HCT116 (cell line): ENCODE measurements around the gene GADD45G. TPM values are rescaled to one million over a fixed set of nuclear protein-coding genes. Genes with fewer than 3 reads are reported as not detected.

Source experiments
- ATAC-seq: fragments of 200-7000 bp; cut with Tn5 transposase; 2 replicates; pipeline ENCODE4 v1.9.1; 2020; ENCODE audit warnings: mild to moderate bottlenecking, moderate library complexity
- BruUV-seq: library from RNA; stranded (reverse); fragments of 400-500 nt; replicated peaks from 2 replicates; lab custom pipeline; 2021; lab: Mats Ljungman, UMichigan
- CTCF ChIA-PET: fragments of 300-600 bp; sonication (Branson Sonifier 250); formaldehyde crosslinking; loops from one replicate; lab custom pipeline; 2021; ENCODE audit warnings: antibody characterized with exemption; lab: Charles Lee
- POLR2A ChIA-PET: fragments of 300-600, 350-600 bp; sonication (Branson Sonifier 250); formaldehyde crosslinking; loops from one replicate; lab custom pipeline; 2021; ENCODE audit warnings: antibody characterized with exemption; lab: Charles Lee
- RAD21 ChIA-PET, 2 experiments: fragments of 300-600 bp; sonication (Branson Sonifier 250); formaldehyde crosslinking; loops; one replicate each; lab custom pipeline; 2023; ENCODE audit warnings: low total read pairs in 2 of 2; ENCODE audit not compliant: uncharacterized antibody in 2 of 2, unreplicated experiment in 2 of 2, low non-redundant PET in 1 of 2; lab: Charles Lee
- DNase-seq: peaks from one replicate; pipeline ENCODE4 v3.0.0-alpha.2; 2010; ENCODE audit warnings: low read depth, low spot score
- H2AFZ ChIP-seq: fragments of 200-600 bp; shearing (Covaris generic), sonication (generic); 2 replicates; pipeline ENCODE4 v1.6.1; 2017; ENCODE audit warnings: low read depth, mixed run types, mixed read lengths, antibody characterized with exemption, low read length; ENCODE audit not compliant: poor library complexity, severe bottlenecking
- H3K27ac ChIP-seq: 2 replicates; pipeline ENCODE4 v1.5.1; 2012; ENCODE audit warnings: low read depth, low read length
- H3K27me3 ChIP-seq: fragments of 200-600 bp; sonication (generic); 2 replicates; pipeline ENCODE4 v1.6.1; 2016; ENCODE audit warnings: mixed run types, low read length, mixed read lengths; ENCODE audit not compliant: insufficient read depth
- H3K36me3 ChIP-seq, 2 experiments: fragments of 200-500 bp in 1 of 2; fragments of 200-600 bp in 1 of 2; sonication (Bioruptor generic) in 1 of 2; sonication (generic) in 1 of 2; 2 replicates each; pipeline versions ENCODE4 v1.5.1 to v1.6.1; 2014 to 2016; ENCODE audit warnings: low read length in 2 of 2, inconsistent platforms in 1 of 2, mixed read lengths in 1 of 2, mixed run types in 1 of 2; ENCODE audit not compliant: insufficient read depth in 2 of 2, control insufficient read depth in 1 of 2
- H3K4me1 ChIP-seq, 2 experiments: fragments of 200-600 bp in 1 of 2; sonication (generic) in 1 of 2; 2 replicates each; pipeline versions ENCODE4 v1.5.1 to v1.6.1; 2012 to 2017; ENCODE audit warnings: low read length in 2 of 2, inconsistent platforms in 1 of 2, mild to moderate bottlenecking in 1 of 2, mixed read lengths in 1 of 2, mixed run types in 1 of 2, moderate library complexity in 1 of 2; ENCODE audit not compliant: insufficient read depth in 2 of 2, control insufficient read depth in 1 of 2
- H3K4me2 ChIP-seq: fragments of 200-600 bp; sonication (generic); 2 replicates; pipeline ENCODE4 v1.6.1; 2017; ENCODE audit warnings: mixed run types, low read length, mixed read lengths
- H3K4me3 ChIP-seq, 2 experiments: fragments of 200-600 bp in 1 of 2; sonication (generic) in 1 of 2; replicated peaks in 1 of 2; 2 replicates each; pipeline ENCODE4 v1.5.1; 2011 to 2016; ENCODE audit warnings: low read length in 2 of 2, control low read depth in 1 of 2, low read depth in 1 of 2, mild to moderate bottlenecking in 1 of 2, mixed read lengths in 1 of 2, mixed run types in 1 of 2
- H3K79me2 ChIP-seq: fragments of 200-600 bp; sonication (generic); 2 replicates; pipeline ENCODE4 v1.6.1; 2017; ENCODE audit warnings: mild to moderate bottlenecking, mixed run types, low read length, moderate library complexity, mixed read lengths; ENCODE audit not compliant: insufficient read depth
- H3K9ac ChIP-seq: fragments of 200-600 bp; sonication (generic); 2 replicates; pipeline ENCODE4 v1.6.1; 2016; ENCODE audit warnings: low read length, mixed read lengths
- H3K9me2 ChIP-seq: fragments of 200-600 bp; sonication (generic), shearing (Covaris generic); 2 replicates; pipeline ENCODE4 v1.6.1; 2017; ENCODE audit warnings: mixed run types, mild to moderate bottlenecking, moderate library complexity; ENCODE audit not compliant: insufficient read depth
- H3K9me3 ChIP-seq, 2 experiments: fragments of 200-500 bp in 1 of 2; fragments of 200-600 bp in 1 of 2; sonication (Bioruptor generic) in 1 of 2; sonication (generic) in 1 of 2; 2 replicates each; pipeline ENCODE4 v1.6.1; 2014 to 2017; ENCODE audit warnings: low read length in 2 of 2, mixed read lengths in 2 of 2, inconsistent platforms in 1 of 2, low read depth in 1 of 2, mild to moderate bottlenecking in 1 of 2, mixed run types in 1 of 2, moderate library complexity in 1 of 2; ENCODE audit not compliant: control insufficient read depth in 1 of 2, insufficient read depth in 1 of 2
- H4K20me1 ChIP-seq: fragments of 200-600 bp; sonication (generic), shearing (Covaris generic); 2 replicates; pipeline ENCODE4 v1.6.1; 2017; ENCODE audit warnings: mixed run types, mild to moderate bottlenecking, moderate library complexity; ENCODE audit not compliant: insufficient read depth
- ATF3 ChIP-seq: IDR thresholded peaks from 2 replicates; pipeline ENCODE4 v1.6.1; 2012
- CEBPB ChIP-seq: IDR thresholded peaks from 2 replicates; pipeline ENCODE4 v1.6.1; 2012; ENCODE audit warnings: low read depth
- ELF1 ChIP-seq: IDR thresholded peaks from 2 replicates; pipeline ENCODE4 v1.6.1; 2012; ENCODE audit warnings: low read depth, borderline replicate concordance
- EZH2 ChIP-seq: fragments of 200-600 bp; sonication (generic); IDR thresholded peaks from 2 replicates; pipeline ENCODE4 v1.6.1; 2017; ENCODE audit warnings: antibody characterized with exemption, mixed run types
- EZH2phosphoT487 ChIP-seq: fragments of 200-600 bp; IDR thresholded peaks from 2 replicates; pipeline ENCODE4 v1.6.1; 2018; ENCODE audit warnings: antibody characterized with exemption, borderline replicate concordance
- JUND ChIP-seq: IDR thresholded peaks from 2 replicates; pipeline ENCODE4 v1.6.1; 2012
- POLR2A ChIP-seq: IDR thresholded peaks from 2 replicates; pipeline ENCODE4 v1.7.0; 2011; ENCODE audit warnings: borderline replicate concordance; ENCODE audit not compliant: insufficient read depth, insufficient read length; ENCODE audit errors: extremely low read depth
- SIN3A ChIP-seq: IDR thresholded peaks from 2 replicates; pipeline ENCODE4 v1.6.1; 2012; ENCODE audit warnings: low read depth
- YY1 ChIP-seq: IDR thresholded peaks from 2 replicates; pipeline ENCODE4 v1.6.1; 2011; ENCODE audit warnings: low read length, low read depth, moderate library complexity, mild to moderate bottlenecking; ENCODE audit not compliant: insufficient replicate concordance; ENCODE audit errors: extremely low read depth
- ZNF274 ChIP-seq: fragments of 200-500 bp; sonication (Bioruptor generic); IDR thresholded peaks from 2 replicates; pipeline ENCODE4 v1.6.1; 2014; ENCODE audit warnings: mild to moderate bottlenecking, low read depth, low read length, inconsistent platforms
- intact Hi-C: fragments of 100-400 bp; cut with micrococcal nuclease; formaldehyde crosslinking; loops from 2 replicates; pipeline ENCODE4 v1.10.0; 2022
- total RNA-seq: library from RNA; stranded (reverse); gene quantifications from one replicate; pipeline ENCODE4 v1.2.1, GENCODE V29; 2021; ENCODE audit not compliant: unreplicated experiment

GADD45G gene
- total RNA-seq, 1 experiment from 2014 or later, result not detected

GRCh38 chr9:89596937-89597555 lies 7.8 kb upstream of the GADD45G start:
- Histone ChIP-seq H3K4me3 (no peak overlapping the region), H3K9ac (no peak overlapping the region), H3K27ac (no peak overlapping the region), H3K4me1 (peaks cover 7 to 8% of the 10 kb centered on the region in 2 experiments; a peak in 2 of 4 replicates), H3K36me3 (no peaks in the 10 kb centered on the region), H3K9me3 (no peaks in the 10 kb centered on the region), H2AFZ (no peak overlapping the region), H3K27me3 (peaks cover 28% of the 10 kb centered on the region), H3K79me2 (no peaks in the 10 kb centered on the region), H3K4me2 (no peak overlapping the region), H4K20me1 (no peaks in the 10 kb centered on the region), H3K9me2 (no peaks in the 10 kb centered on the region)
- ChIA-PET POLR2A (no interaction called here), CTCF (interaction anchor here (1.1 to 12.4 kb wide), 4 partner anchors 11 to 509 kb away, joined by 4 to 297 read pairs (median 6); no protein-coding TSS in a partner anchor), RAD21 (interaction anchor here (1.0 to 1.5 kb wide), 2 partner anchors 505 to 506 kb away, joined by 3 to 6 read pairs; no protein-coding TSS in a partner anchor)
- intact Hi-C loops, result loop anchor here (5.0 kb wide), 1 partner anchor 1160 kb away; no protein-coding TSS in a partner anchor
- ATAC-seq, result no peak
- no peak for DNase-seq
- no TSS peak for BruUV-seq
- TF ChIP-seq JUND (no peak), ZNF274 (no peak), EZH2phosphoT487 (no peak), EZH2 (no peak), ELF1 (no peak), YY1 (no peak), ATF3 (no peak), CEBPB (no peak), POLR2A (no peak), SIN3A (no peak)
